H1 (cell line): ENCODE measurements around the gene PSMB11. TPM values are rescaled to one million over a fixed set of nuclear protein-coding genes. Genes with fewer than 3 reads are reported as not detected.

Experiments used
- CTCF ChIA-PET: fragments of 300-600 bp; sonication (Branson Sonifier 250); formaldehyde crosslinking; loops from one replicate; lab custom pipeline; 2021; ENCODE audit not compliant: partially characterized antibody; lab: Charles Lee
- POLR2A ChIA-PET: fragments of 300-600 bp; sonication (Branson Sonifier 250); formaldehyde crosslinking; loops from one replicate; lab custom pipeline; 2021; ENCODE audit warnings: inconsistent platforms; ENCODE audit not compliant: partially characterized antibody; lab: Charles Lee
- DNase-seq, 2 experiments: peaks; one replicate each; pipeline versions ENCODE4 v3.0.0 to v3.0.0-alpha.2; 2010 to 2022; ENCODE audit warnings: low spot score in 2 of 2, low read depth in 1 of 2, mixed read lengths in 1 of 2
- FAIRE-seq: peaks from 2 replicates; lab custom pipeline; 2011; peaks lifted over from hg19 to GRCh38; lab: Jason Lieb, UNC
- H2AFZ ChIP-seq: 2 replicates; pipeline ENCODE4 v1.8.1; 2012; ENCODE audit warnings: low read length, inconsistent platforms
- H2AK5ac ChIP-seq: 2 replicates; pipeline ENCODE4 v1.6.1; 2013; ENCODE audit warnings: low read depth, low read length
- H2BK120ac ChIP-seq: replicated peaks from 2 replicates; pipeline ENCODE3; 2013; ENCODE audit warnings: low read depth, low read length, inconsistent platforms
- H2BK12ac ChIP-seq: 2 replicates; pipeline ENCODE4 v1.6.1; 2013; ENCODE audit warnings: low read depth, low read length
- H2BK15ac ChIP-seq: 2 replicates; pipeline ENCODE4 v1.6.1; 2013; ENCODE audit warnings: low read length
- H2BK20ac ChIP-seq: 2 replicates; pipeline ENCODE4 v1.6.1; 2013; ENCODE audit warnings: low read length
- H2BK5ac ChIP-seq: 2 replicates; pipeline ENCODE4 v1.6.1; 2013; ENCODE audit warnings: low read depth, low read length
- H3K14ac ChIP-seq: 2 replicates; pipeline ENCODE4 v1.6.1; 2013; ENCODE audit warnings: inconsistent platforms; ENCODE audit not compliant: insufficient read length
- H3K18ac ChIP-seq: 2 replicates; pipeline ENCODE4 v1.6.1; 2013; ENCODE audit warnings: low read length; ENCODE audit errors: extremely low read depth
- H3K23ac ChIP-seq: 2 replicates; pipeline ENCODE4 v1.6.1; 2013; ENCODE audit warnings: inconsistent platforms; ENCODE audit not compliant: insufficient read length
- H3K23me2 ChIP-seq: 2 replicates; pipeline ENCODE4 v1.6.1; 2013; ENCODE audit warnings: low read depth, low read length
- H3K27ac ChIP-seq: 2 replicates; pipeline ENCODE4 v1.6.1; 2011; ENCODE audit warnings: low read depth, low read length, inconsistent platforms
- H3K27me3 ChIP-seq, 4 experiments: replicated peaks in 1 of 4; 1 replicate in 1 of 4; 2 replicates in 3 of 4; pipeline versions ENCODE4 v1.6.1 to v1.8.1; 2011 to 2013; ENCODE audit warnings: low read length in 3 of 4, mild to moderate bottlenecking in 3 of 4, inconsistent platforms in 2 of 4, mixed read lengths in 2 of 4, moderate library complexity in 1 of 4; ENCODE audit not compliant: control insufficient read depth in 3 of 4, insufficient read depth in 3 of 4; ENCODE audit errors: extremely low read depth in 1 of 4
- H3K36me3 ChIP-seq, 4 experiments: 2 replicates each; pipeline versions ENCODE4 v1.6.1 to v1.8.1; 2011 to 2013; ENCODE audit warnings: mild to moderate bottlenecking in 4 of 4, low read length in 3 of 4, moderate library complexity in 2 of 4, control low read depth in 1 of 4, inconsistent platforms in 1 of 4; ENCODE audit not compliant: insufficient read depth in 4 of 4, control insufficient read depth in 2 of 4
- H3K4ac ChIP-seq: replicated peaks from 2 replicates; pipeline ENCODE3; 2013; ENCODE audit warnings: low read length, low read depth, mixed read lengths, inconsistent platforms; ENCODE audit not compliant: insufficient read length
- H3K4me1 ChIP-seq, 4 experiments: replicated peaks in 1 of 4; 1 replicate in 1 of 4; 2 replicates in 3 of 4; pipeline versions ENCODE4 v1.6.1 to v1.8.1; 2011 to 2013; ENCODE audit warnings: low read length in 3 of 4, inconsistent platforms in 2 of 4, mixed read lengths in 1 of 4; ENCODE audit not compliant: insufficient read depth in 4 of 4, control insufficient read depth in 3 of 4
- H3K4me2 ChIP-seq, 2 experiments: 2 replicates each; pipeline versions ENCODE4 v1.6.1 to v1.8.1; 2011 to 2013; ENCODE audit warnings: low read depth in 2 of 2, low read length in 2 of 2, control low read depth in 1 of 2, inconsistent platforms in 1 of 2, mild to moderate bottlenecking in 1 of 2; ENCODE audit not compliant: insufficient read depth in 1 of 2
- H3K4me3 ChIP-seq, 4 experiments: fragments of 200-600, 300-600 bp in 1 of 4; sonication (generic), shearing (Covaris generic), sonication (Bioruptor Twin) in 1 of 4; 2 replicates each; pipeline versions ENCODE4 v1.5.1 to v1.8.1; 2011 to 2016; ENCODE audit warnings: low read length in 4 of 4, low read depth in 3 of 4, control low read depth in 2 of 4, inconsistent platforms in 2 of 4, mild to moderate bottlenecking in 2 of 4, mixed read lengths in 1 of 4, moderate library complexity in 1 of 4; ENCODE audit not compliant: insufficient read depth in 2 of 4; ENCODE audit errors: extremely low read depth in 1 of 4
- H3K56ac ChIP-seq: replicated peaks from 2 replicates; pipeline ENCODE3; 2013; ENCODE audit warnings: low read depth, mild to moderate bottlenecking, mixed read lengths, low read length, inconsistent platforms; ENCODE audit not compliant: insufficient read length
- H3K79me1 ChIP-seq: 2 replicates; pipeline ENCODE4 v1.6.1; 2013; ENCODE audit warnings: low read depth, low read length, control low read depth
- H3K79me2 ChIP-seq, 2 experiments: 2 replicates each; pipeline versions ENCODE4 v1.6.1 to v1.8.1; 2012 to 2013; ENCODE audit warnings: low read length in 2 of 2, mild to moderate bottlenecking in 2 of 2, inconsistent platforms in 1 of 2; ENCODE audit not compliant: insufficient read depth in 2 of 2, control insufficient read depth in 1 of 2
- H3K9ac ChIP-seq, 4 experiments: replicated peaks in 1 of 4; 1 replicate in 1 of 4; 2 replicates in 3 of 4; pipeline versions ENCODE4 v1.6.1 to v1.8.1; 2011 to 2013; ENCODE audit warnings: low read depth in 3 of 4, low read length in 3 of 4, control low read depth in 2 of 4, mild to moderate bottlenecking in 2 of 4, moderate library complexity in 2 of 4, inconsistent platforms in 1 of 4; ENCODE audit errors: extremely low read depth in 1 of 4
- H3K9me3 ChIP-seq, 2 experiments: 2 replicates each; pipeline versions ENCODE4 v1.6.1 to v1.8.1; 2012 to 2013; ENCODE audit warnings: mild to moderate bottlenecking in 2 of 2, moderate library complexity in 2 of 2, control low read depth in 1 of 2, inconsistent platforms in 1 of 2, low read depth in 1 of 2, low read length in 1 of 2, mixed read lengths in 1 of 2; ENCODE audit not compliant: insufficient read depth in 2 of 2
- H4K20me1 ChIP-seq, 2 experiments: replicated peaks in 1 of 2; 2 replicates each; pipeline versions ENCODE3 to v1.8.1; 2011 to 2013; ENCODE audit warnings: inconsistent platforms in 2 of 2, low read length in 2 of 2, mild to moderate bottlenecking in 1 of 2; ENCODE audit not compliant: insufficient read depth in 2 of 2, control insufficient read depth in 1 of 2
- H4K5ac ChIP-seq: 2 replicates; pipeline ENCODE4 v1.6.1; 2013; ENCODE audit warnings: low read length, low read depth, mixed read lengths, inconsistent platforms; ENCODE audit not compliant: insufficient read length
- H4K8ac ChIP-seq: 2 replicates; pipeline ENCODE4 v1.8.0; 2013; ENCODE audit warnings: mild to moderate bottlenecking, moderate library complexity, low read length, inconsistent platforms; ENCODE audit not compliant: insufficient read depth; ENCODE audit errors: extremely low read depth
- H4K91ac ChIP-seq: replicated peaks from 2 replicates; pipeline ENCODE3; 2013; ENCODE audit warnings: low read length, mixed read lengths, inconsistent platforms; ENCODE audit not compliant: insufficient read length
- EZH2 ChIP-seq: fragments of 200-600 bp; sonication (generic); IDR thresholded peaks from 2 replicates; pipeline ENCODE4 v1.7.1; 2012; ENCODE audit warnings: low read depth, mild to moderate bottlenecking, moderate library complexity, low read length, inconsistent platforms; ENCODE audit not compliant: severe bottlenecking
- FOSL1 ChIP-seq: IDR thresholded peaks from 2 replicates; pipeline ENCODE4 v1.6.1; 2011; ENCODE audit warnings: mild to moderate bottlenecking, low read depth, low read length, moderate library complexity; ENCODE audit not compliant: insufficient read depth
- GABPA ChIP-seq: IDR thresholded peaks from 2 replicates; pipeline ENCODE4 v1.6.1; 2011; ENCODE audit warnings: mild to moderate bottlenecking, low read length, moderate library complexity, borderline replicate concordance; ENCODE audit not compliant: insufficient read depth
- JUND ChIP-seq: IDR thresholded peaks from 2 replicates; pipeline ENCODE4 v1.6.1; 2011; ENCODE audit warnings: mild to moderate bottlenecking, improper control_type of control experiment, low read length
- KDM1A ChIP-seq: fragments of 200-600, 300-600 bp; sonication (generic); IDR thresholded peaks from 2 replicates; pipeline ENCODE4 v1.7.1; 2016; ENCODE audit warnings: mild to moderate bottlenecking, low read length, borderline replicate concordance
- NRF1 ChIP-seq: IDR thresholded peaks from 2 replicates; pipeline ENCODE4 v1.6.1; 2011; ENCODE audit warnings: mild to moderate bottlenecking, low read depth, low read length, improper control_type of control experiment
- POU5F1 ChIP-seq: IDR thresholded peaks from 2 replicates; pipeline ENCODE4 v1.6.1; 2011; ENCODE audit warnings: low read depth, mild to moderate bottlenecking, low read length, moderate library complexity
- RXRA ChIP-seq: IDR thresholded peaks from 2 replicates; pipeline ENCODE4 v1.6.1; 2011; ENCODE audit warnings: low read depth, mild to moderate bottlenecking, low read length, moderate library complexity; ENCODE audit not compliant: insufficient read depth
- WGBS, 2 experiments: shearing (Covaris generic) in 1 of 2; methylation state at CpG; one replicate each; pipeline versions ENCODE4 v1.1.6 to v1.1.7; 2013 to 2015; ENCODE audit warnings: low lambda C conversion rate in 2 of 2, mixed read lengths in 2 of 2, inconsistent platforms in 1 of 2, low coverage in 1 of 2, missing lambda C conversion rate in 1 of 2; ENCODE audit not compliant: insufficient replicate concordance in 2 of 2, insufficient coverage in 1 of 2, insufficient read length in 1 of 2; ENCODE audit errors: extremely low coverage in 1 of 2, missing lambda C conversion rate in 1 of 2; 5-methylcytosine and 5-hydroxymethylcytosine counted together
- polyA plus RNA-seq, 7 experiments: library from polyadenylated mRNA; depleted of rRNA in 3 of 7; stranded (reverse) in 5 of 7; unstranded in 2 of 7; fragments of >200 nt in 5 of 7; fragments of 200-250 nt in 2 of 7; gene quantifications; 1 replicate in 5 of 7; 2 replicates in 1 of 7; 4 replicates in 1 of 7; pipeline versions ENCODE4 v1.2.1 to v1.2.3, GENCODE V29; 2011 to 2013; ENCODE audit warnings: missing spikeins in 2 of 7, mixed read lengths in 2 of 7
- total RNA-seq: library from RNA; stranded (reverse); fragmentation: NEBNext Ultra II Directional; extraction: Animal tissue kit (Norgen Biotek cat#: 25700); gene quantifications from 2 replicates; pipeline ENCODE4 v1.2.1, GENCODE V29; 2021
- TF ChIP-seq, protein P1 (sequence below): IDR thresholded peaks from 2 replicates; pipeline ENCODE4 v1.6.1; 2012; ENCODE audit warnings: low read length, inconsistent platforms
- TF ChIP-seq, protein P2 (sequence below): IDR thresholded peaks from 2 replicates; pipeline ENCODE4 v1.6.1; 2012; ENCODE audit warnings: inconsistent platforms

PSMB11 gene
- total and polyA plus RNA-seq, 2 of the 8 experiments (the other 6 are each of a cell fraction or from before 2014, with no cell fraction given): not detected

DNA sequence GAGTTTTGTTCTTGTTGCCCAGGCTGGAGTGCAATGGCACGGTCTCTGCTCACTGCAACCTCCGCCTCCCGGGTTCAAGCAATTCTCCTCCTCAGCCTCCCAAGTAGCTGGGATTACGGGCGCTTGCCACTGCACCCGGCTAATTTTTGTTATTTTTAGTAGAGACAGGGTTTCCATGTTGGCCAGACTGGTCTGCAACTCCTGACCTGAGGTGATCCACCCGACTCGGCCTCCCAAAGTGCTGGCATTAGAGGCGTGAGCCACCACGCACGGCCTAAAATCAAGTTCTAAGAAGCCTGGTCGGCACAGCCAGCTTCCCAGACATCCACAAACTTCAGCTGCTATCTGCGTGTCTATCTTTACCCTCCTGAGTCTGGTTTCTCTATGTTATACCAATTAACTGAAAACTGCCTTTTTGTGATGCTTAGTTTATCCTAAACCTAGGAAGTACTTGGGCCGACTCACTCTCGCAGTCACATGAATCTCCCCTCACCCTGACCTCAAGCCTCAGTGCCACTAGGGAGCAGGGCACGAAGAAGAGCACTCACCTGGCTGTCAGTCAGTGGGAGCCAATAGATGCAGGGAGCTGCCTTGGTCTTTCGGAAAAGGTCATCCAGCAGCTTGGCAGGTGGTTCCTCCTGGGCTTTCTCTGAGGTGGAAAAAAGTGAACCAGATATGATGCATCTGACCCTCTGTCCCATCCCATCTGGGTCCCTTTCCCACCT, 18.7 kb downstream of the PSMB11 start:
- H3K23ac ChIP-seq: no peak overlapping the region
- no peak overlapping the region for H2BK12ac ChIP-seq
- H2AFZ ChIP-seq: no peak overlapping the region
- no peak overlapping the region for H4K8ac ChIP-seq
- FAIRE-seq (no peak), DNase-seq (no peak)
- peaks cover 42 to 66% (median 58%) of the 10 kb centered on the region in 4 experiments for H3K36me3 ChIP-seq
- H2BK120ac ChIP-seq: no peak overlapping the region
- H3K79me1 ChIP-seq: no peaks in the 10 kb centered on the region; the same call in 1 of the 2 replicates
- H3K18ac ChIP-seq: no peak overlapping the region
- H4K5ac ChIP-seq: no peak overlapping the region
- no peak overlapping the region for H3K4me3 ChIP-seq
- H3K27me3 ChIP-seq: no peaks in the 10 kb centered on the region; a peak in 1 of 7 replicates
- no peak overlapping the region for H3K4ac ChIP-seq
- ChIA-PET CTCF (interaction anchor here (0.6 to 29.2 kb wide), 12 partner anchors 8 to 994 kb away, joined by 3 to 785 read pairs (median 3); partner anchors contain the start of gene AJUBA), POLR2A (interaction anchor here (1.0 to 4.0 kb wide), 6 partner anchors 8 to 95 kb away, joined by 3 to 37 read pairs (median 6); no protein-coding TSS in a partner anchor)
- no peak overlapping the region for H4K91ac ChIP-seq
- H3K14ac ChIP-seq: no peak overlapping the region
- no peak overlapping the region for H3K4me2 ChIP-seq
- peaks cover 8% of the 10 kb centered on the region in 2 experiments for H4K20me1 ChIP-seq
- no peaks in the 10 kb centered on the region for H3K9me3 ChIP-seq
- 96% methylated on average over 17 of the region's 17 CpGs; no CpG with 5 or more reads in 1 of the 2 experiments for WGBS, 2 experiments
- H3K4me1 ChIP-seq: peaks cover 0 to 15% (median 4%) of the 10 kb centered on the region in 4 experiments; a peak in 4 of 7 replicates
- H3K9ac ChIP-seq: no peak overlapping the region; a peak in 1 of 7 replicates
- no peak overlapping the region; the same call in 1 of the 2 replicates for H2BK5ac ChIP-seq
- peaks cover 12% of the 10 kb centered on the region for H3K23me2 ChIP-seq
- no peak overlapping the region for H3K56ac ChIP-seq
- H3K27ac ChIP-seq: no peak overlapping the region
- peaks cover 0 to under 1% of the 10 kb centered on the region in 2 experiments; a peak in 2 of 4 replicates for H3K79me2 ChIP-seq
- H2BK20ac ChIP-seq: no peak overlapping the region
- H2AK5ac ChIP-seq: no peak overlapping the region
- no peak overlapping the region for H2BK15ac ChIP-seq
- TF ChIP-seq, protein P1, sequence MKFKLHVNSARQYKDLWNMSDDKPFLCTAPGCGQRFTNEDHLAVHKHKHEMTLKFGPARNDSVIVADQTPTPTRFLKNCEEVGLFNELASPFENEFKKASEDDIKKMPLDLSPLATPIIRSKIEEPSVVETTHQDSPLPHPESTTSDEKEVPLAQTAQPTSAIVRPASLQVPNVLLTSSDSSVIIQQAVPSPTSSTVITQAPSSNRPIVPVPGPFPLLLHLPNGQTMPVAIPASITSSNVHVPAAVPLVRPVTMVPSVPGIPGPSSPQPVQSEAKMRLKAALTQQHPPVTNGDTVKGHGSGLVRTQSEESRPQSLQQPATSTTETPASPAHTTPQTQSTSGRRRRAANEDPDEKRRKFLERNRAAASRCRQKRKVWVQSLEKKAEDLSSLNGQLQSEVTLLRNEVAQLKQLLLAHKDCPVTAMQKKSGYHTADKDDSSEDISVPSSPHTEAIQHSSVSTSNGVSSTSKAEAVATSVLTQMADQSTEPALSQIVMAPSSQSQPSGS: no peak
- TF ChIP-seq, protein P2, sequence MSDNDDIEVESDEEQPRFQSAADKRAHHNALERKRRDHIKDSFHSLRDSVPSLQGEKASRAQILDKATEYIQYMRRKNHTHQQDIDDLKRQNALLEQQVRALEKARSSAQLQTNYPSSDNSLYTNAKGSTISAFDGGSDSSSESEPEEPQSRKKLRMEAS: no peak
- no peak for TF ChIP-seq NRF1
- TF ChIP-seq KDM1A: no peak
- no peak for TF ChIP-seq EZH2
- TF ChIP-seq POU5F1: no peak
- no peak for TF ChIP-seq GABPA
- no peak for TF ChIP-seq FOSL1
- TF ChIP-seq JUND: no peak
- TF ChIP-seq RXRA: no peak
